Measurements from ENCODE around the gene UBTD1. TPM values are rescaled to one million over a fixed set of nuclear protein-coding genes. Genes with fewer than 3 reads are reported as not detected.

The UBTD1 gene
- total RNA-seq, 2 donors from 2014 or later, result 19.1 to 19.3 TPM

GRCh38 chr10:97502916-97503315 lies 4.2 kb downstream of the UBTD1 start:
- Mint-ChIP-seq H3K27ac (no peak overlapping the region), H3K36me3 (ENCODE audit: low read depth) (peaks cover 2% of the 10 kb centered on the region), H3K4me1 (peaks cover 17% of the 10 kb centered on the region), H3K4me3 (no peak overlapping the region), H3K9me3 (no peaks in the 10 kb centered on the region), H3K27me3 (ENCODE audit: insufficient read depth) (peaks cover 21% of the 10 kb centered on the region)
- no peaks in the 10 kb centered on the region for H3K4me1 ChIP-seq (ENCODE audit: control insufficient read depth, insufficient read depth, low read length)
- no peak for TF ChIP-seq CTCF (conservative IDR thresholded peaks at IDR 0.05)
- H3K36me3 ChIP-seq (ENCODE audit: control insufficient read depth, insufficient read depth, low read length), result no peaks in the 10 kb centered on the region
- no peak overlapping the region for H3K9ac ChIP-seq (ENCODE audit: extremely low read depth, low read length, poor library complexity, severe bottlenecking)
- no peak overlapping the region for H3K27ac ChIP-seq (ENCODE audit: low read depth, low read length)
- 94 to 97% methylated on average over 3 to 6 of the region's 6 CpGs for WGBS, 2 experiments (ENCODE audit: insufficient coverage in 1 of 2, insufficient read length in 1 of 2)
- no peak for DNase-seq
- H3K4me3 ChIP-seq (ENCODE audit: low read length), result no peak overlapping the region
- H3K27me3 ChIP-seq (ENCODE audit: control insufficient read depth, insufficient read depth, low read length, poor library complexity, severe bottlenecking), result peaks cover 20% of the 10 kb centered on the region
- H3K9me3 ChIP-seq (ENCODE audit: control insufficient read depth, low read length), result no peaks in the 10 kb centered on the region

- DNase-seq, result no peak
- no peaks in the 10 kb centered on the region for H3K36me3 ChIP-seq (ENCODE audit: control insufficient read depth, insufficient read depth, low read length)
- Mint-ChIP-seq H3K36me3 (ENCODE audit: low read depth) (peaks cover 2% of the 10 kb centered on the region), H3K27me3 (ENCODE audit: insufficient read depth) (peaks cover 21% of the 10 kb centered on the region), H3K9me3 (no peaks in the 10 kb centered on the region), H3K4me1 (peaks cover 22% of the 10 kb centered on the region), H3K27ac (no peak overlapping the region), H3K4me3 (no peak overlapping the region)
- H3K9ac ChIP-seq (ENCODE audit: extremely low read depth, low read length, poor library complexity, severe bottlenecking), result no peak overlapping the region
- no peak overlapping the region for H3K4me3 ChIP-seq (ENCODE audit: low read length)
- WGBS, 2 experiments (ENCODE audit: insufficient coverage in 1 of 2, insufficient read length in 1 of 2), result 92 to 100% methylated on average over 1 to 3 of the region's 3 CpGs
- peaks cover 20% of the 10 kb centered on the region for H3K27me3 ChIP-seq (ENCODE audit: control insufficient read depth, insufficient read depth, low read length, poor library complexity, severe bottlenecking)
- H3K27ac ChIP-seq (ENCODE audit: low read depth, low read length), result no peak overlapping the region
- no peak for TF ChIP-seq CTCF (conservative IDR thresholded peaks at IDR 0.05)
- H3K9me3 ChIP-seq (ENCODE audit: control insufficient read depth, low read length), result no peaks in the 10 kb centered on the region
- H3K4me1 ChIP-seq (ENCODE audit: control insufficient read depth, insufficient read depth, low read length), result no peaks in the 10 kb centered on the region
Observed at GRCh38 chr10:97503406-97503805, 4.7 kb downstream of the UBTD1 start.

- WGBS, 2 experiments (ENCODE audit: insufficient coverage in 1 of 2, insufficient read length in 1 of 2), result 90% methylated on average over 1 of the region's 1 CpG; no CpG with 5 or more reads in 1 of the 2 experiments
- Histone ChIP-seq H3K9ac (ENCODE audit: extremely low read depth, low read length, poor library complexity, severe bottlenecking) (no peak overlapping the region), H3K4me1 (ENCODE audit: control insufficient read depth, insufficient read depth, low read length) (no peaks in the 10 kb centered on the region), H3K36me3 (ENCODE audit: control insufficient read depth, insufficient read depth, low read length) (no peaks in the 10 kb centered on the region), H3K27ac (ENCODE audit: low read depth, low read length) (no peak overlapping the region), H3K4me3 (ENCODE audit: low read length) (no peak overlapping the region), H3K9me3 (ENCODE audit: control insufficient read depth, low read length) (no peaks in the 10 kb centered on the region), H3K27me3 (ENCODE audit: control insufficient read depth, insufficient read depth, low read length, poor library complexity, severe bottlenecking) (peaks cover 13% of the 10 kb centered on the region)
- DNase-seq, result no peak
- H3K9me3 Mint-ChIP-seq, result no peaks in the 10 kb centered on the region
- H3K4me1 Mint-ChIP-seq, result peaks cover 23% of the 10 kb centered on the region
- H3K4me3 Mint-ChIP-seq, result no peak overlapping the region
- H3K27ac Mint-ChIP-seq, result no peak overlapping the region
- no peak for TF ChIP-seq CTCF (conservative IDR thresholded peaks at IDR 0.05)
- peaks cover 2% of the 10 kb centered on the region for H3K36me3 Mint-ChIP-seq (ENCODE audit: low read depth)
- peaks cover 15% of the 10 kb centered on the region for H3K27me3 Mint-ChIP-seq (ENCODE audit: insufficient read depth)
Observed at GRCh38 chr10:97505152-97505551, 6.4 kb downstream of the UBTD1 start.
